ENCODE measurements around the gene SH3BP5.

DNA sequence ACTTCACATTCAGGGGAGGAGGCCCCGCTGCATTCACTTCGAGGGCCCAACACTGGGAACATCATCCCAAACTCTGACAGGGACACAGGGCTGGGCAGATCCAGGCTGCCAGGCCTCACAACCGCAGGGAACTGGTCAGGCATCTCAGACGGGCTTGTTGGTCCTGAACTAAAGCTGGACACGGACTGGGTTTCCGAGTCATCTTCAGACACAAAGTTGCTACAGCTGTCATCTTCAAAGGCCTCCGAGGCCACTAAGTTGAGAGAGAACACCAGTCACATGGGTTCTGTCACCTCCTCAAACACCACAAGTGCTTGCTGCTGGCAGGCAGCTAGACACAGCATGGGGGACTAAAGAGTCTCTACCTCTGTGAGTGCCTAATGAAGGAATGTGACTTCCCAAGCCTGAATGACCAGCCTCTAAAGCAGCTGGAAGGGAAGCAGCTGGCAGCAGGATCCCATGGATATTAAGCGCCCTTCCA, 75.5 kb downstream of the SH3BP5 start:
- TF ChIP-seq, protein P1, sequence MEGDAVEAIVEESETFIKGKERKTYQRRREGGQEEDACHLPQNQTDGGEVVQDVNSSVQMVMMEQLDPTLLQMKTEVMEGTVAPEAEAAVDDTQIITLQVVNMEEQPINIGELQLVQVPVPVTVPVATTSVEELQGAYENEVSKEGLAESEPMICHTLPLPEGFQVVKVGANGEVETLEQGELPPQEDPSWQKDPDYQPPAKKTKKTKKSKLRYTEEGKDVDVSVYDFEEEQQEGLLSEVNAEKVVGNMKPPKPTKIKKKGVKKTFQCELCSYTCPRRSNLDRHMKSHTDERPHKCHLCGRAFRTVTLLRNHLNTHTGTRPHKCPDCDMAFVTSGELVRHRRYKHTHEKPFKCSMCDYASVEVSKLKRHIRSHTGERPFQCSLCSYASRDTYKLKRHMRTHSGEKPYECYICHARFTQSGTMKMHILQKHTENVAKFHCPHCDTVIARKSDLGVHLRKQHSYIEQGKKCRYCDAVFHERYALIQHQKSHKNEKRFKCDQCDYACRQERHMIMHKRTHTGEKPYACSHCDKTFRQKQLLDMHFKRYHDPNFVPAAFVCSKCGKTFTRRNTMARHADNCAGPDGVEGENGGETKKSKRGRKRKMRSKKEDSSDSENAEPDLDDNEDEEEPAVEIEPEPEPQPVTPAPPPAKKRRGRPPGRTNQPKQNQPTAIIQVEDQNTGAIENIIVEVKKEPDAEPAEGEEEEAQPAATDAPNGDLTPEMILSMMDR (IDR thresholded peaks at IDR 0.05): no peak
- no peak for TF ChIP-seq POLR2A (IDR thresholded peaks at IDR 0.05)
